Stimulated activated CD8-positive, alpha-beta memory T cell treated with anti-CD3 and anti-CD28 coated beads, Interleukin-7, amount 100 ng/mL, for 4 hours (primary cell): Measurements from ENCODE around the gene PANK4.

ENCODE experiments used
- DNase-seq, 2 donors: peaks; one replicate each; pipeline ENCODE4 v3.0.0-alpha.2; 2020; ENCODE audit warnings: low read depth in 2 of 2

PANK4 gene

DNA sequence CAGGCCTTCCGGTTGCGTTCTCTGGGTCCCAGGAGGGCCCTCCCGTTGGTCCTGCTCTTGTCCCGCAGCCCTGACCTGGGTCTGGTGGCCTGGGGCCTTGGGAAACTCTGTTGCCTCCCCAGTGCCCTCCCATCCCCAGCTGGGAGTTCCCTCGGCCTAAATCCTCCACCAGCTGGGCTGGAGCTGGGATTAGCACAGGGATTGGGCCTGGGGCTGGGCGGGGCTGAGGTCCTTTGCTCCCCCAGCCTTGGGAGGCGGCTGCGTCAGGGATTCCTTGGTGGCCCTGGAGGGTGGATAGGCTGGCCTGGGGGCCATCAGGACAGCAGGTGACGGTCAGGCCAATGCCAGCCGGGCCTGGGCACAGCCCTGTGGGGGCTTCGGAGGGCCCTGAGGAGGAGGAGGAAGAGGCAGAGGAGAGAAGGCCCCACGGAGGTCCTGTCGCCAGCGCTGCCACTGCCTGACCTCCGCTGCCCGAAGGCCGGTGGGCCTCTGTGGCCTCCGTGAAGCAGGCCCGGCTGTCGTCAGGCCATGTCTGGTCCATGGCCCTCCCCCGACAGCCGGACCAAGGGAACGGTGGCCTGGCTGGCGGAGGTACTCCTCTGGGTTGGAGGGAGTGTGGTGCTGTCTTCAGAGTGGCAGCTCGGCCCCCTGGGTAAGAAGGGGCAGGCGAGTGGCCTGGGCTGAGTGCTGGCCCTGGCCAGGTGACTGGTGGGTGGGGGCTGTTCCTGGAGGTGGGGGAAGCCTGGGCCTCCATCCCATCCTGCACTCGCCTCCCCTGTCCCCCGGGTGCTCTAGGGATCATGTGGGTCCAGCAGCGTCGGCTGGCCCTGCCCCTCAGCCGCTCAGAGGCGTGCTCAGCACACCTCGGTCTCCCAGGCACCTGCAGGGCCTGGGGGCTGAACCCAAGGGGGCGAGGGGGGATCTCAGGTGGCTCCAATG, 50.1 kb downstream of the PANK4 start, which contains the start of gene PLCH2:
TSS of gene PLCH2 (plus strand) at position 229 of the 939 bp plus-strand sequence. CDS start at position 529, 300 bp downstream.
- DNase-seq = no peak

DNA sequence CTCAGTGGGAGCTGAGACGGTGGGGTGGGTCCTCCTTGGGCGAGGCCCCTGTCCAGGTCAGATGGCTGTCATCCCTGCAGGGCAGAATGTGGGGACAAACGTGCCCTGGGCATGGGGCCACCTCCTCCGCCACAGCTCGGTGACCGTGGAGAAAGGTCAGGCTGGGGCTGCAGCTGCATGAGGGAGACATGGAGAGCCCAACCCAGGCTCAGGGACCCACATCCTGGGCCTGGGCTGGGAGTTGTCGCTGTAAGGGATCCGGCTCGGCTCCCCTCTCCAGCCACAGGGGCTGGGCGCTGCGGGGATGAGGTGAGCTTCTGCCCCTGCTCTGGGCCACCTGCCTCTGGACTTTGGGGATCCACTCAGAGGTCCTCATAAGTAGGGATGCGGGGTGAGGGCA, 50.8 kb downstream of the PANK4 start:
- no peak for DNase-seq

DNA sequence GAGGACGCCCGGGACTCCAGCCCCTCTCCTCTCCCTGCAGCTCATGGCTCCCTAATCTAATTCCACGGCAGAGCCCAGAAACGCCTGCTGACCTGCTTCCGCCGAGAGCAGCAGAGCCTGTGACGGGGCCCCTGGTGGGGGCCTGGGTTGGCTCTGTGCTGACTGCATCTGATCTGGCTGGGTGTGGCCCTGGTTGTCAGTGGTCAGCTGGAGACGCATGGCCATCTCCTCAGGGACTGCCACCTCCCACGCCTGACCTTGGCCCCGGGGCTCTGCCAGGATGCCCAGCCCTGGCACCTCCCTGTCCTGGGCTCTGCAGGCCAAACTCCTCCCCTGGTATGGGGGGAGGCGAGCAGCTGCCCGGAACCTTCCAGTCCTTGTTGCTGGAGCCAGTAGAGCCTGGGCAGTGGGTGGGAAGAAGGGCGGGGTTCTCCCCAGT, 51.4 kb downstream of the PANK4 start:
- DNase-seq = no peak

DNA sequence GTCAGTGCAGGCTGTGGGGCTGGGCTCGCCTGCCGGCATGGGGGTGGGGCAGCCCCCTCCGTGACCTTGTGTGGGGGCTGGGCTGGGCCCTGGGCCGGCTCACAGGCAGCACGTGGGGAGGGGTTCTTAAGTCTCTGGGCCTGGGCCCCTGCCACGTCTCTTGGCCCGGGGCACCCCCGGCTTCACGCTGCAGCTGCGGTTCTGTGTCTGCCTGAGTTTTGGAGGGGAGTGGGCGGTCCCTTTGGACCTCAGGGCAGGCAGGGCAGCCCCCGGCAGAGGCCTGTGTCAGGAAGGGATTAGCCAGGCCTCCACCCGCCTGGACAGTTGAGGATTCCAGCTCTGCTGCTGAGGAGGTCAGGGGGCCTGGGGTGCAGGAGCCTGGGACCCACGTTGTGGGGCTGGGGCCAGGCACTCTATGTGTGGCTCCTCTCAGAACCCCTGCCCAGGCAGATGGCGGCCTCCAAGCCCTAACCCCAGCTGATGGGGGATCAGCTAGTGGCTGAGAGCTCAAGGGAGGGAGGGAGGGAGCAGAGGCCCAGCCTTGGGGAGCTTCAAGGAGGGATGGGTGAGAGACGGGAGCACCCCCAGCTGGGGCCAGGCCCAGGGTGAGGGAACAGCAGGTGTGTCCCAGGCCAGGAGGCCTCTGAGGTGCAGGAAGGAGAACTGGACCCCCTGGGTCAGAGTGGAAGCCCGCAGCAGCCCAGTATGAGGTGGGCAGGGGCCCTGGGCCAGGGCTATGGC, 52.1 kb downstream of the PANK4 start:
- no peak for DNase-seq

DNA sequence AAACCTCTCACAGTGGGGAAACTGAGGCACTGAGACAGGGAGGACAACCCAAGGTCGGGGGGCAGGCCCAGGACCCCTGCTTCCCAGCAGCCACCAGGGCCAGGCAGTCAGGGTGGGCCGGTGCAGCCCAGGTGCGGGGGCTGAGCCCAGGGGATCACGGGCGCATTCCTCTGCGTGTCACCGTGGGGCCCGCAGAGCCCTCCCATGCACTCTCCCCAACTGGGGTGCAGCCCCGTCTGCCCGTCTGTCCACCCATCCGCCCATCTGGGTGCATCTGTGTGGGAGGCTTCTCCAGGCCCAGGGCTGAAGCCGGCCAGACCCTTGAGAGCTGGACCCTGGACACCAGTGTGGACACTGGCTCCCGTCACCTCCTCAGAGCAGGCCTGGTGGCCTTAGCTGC, 53.2 kb downstream of the PANK4 start:
- no peak for DNase-seq

DNA sequence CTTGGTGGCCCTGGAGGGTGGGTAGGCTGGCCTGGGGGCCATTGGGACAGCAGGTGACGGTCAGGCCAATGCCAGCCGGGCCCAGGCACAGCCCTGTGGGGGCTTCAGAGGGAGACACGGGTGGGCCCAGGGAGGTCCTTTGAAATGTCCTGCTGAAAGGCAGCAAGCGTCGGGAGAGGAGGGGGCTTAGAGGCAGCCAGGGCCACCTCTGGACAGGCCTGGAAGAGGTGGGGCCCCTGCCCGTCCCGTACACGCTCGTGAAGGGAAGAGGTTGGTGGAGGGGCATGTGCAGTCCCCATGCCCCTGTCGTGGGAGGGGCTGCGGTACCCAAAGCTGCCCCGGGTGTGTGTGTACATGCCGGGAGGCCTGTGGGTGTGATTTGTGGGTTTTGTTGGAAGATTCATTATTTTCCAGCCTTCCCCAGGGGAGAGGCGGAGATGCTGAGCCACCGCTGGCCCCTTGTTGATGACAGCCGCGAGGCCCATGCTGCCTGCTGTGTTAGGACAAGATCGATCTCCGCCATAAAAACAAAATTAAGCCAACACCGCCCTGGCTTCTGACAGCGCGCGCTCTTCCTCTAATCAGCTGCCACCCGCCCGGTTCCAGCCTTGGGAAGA, 53.7 kb downstream of the PANK4 start:
- no peak for DNase-seq

DNA sequence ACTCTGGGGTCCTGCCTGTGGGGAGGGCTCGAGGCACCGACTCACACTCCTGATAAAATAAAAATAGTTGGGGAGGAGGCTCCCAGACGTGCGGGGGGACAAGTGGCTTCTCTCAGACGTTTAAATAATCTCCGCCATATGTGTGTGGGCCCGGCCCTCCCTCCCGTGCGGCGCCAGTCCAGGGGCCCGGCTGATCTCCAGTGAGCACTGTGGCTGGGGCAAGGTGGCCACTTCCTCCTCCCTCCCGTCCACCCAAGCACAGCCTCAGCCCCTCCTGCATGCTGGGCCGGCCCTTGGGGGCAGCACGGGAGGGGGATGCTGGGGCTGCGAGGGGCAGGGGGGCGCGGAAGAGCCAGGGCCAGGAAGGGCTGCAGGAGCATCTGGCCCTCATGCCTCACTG, 54.3 kb downstream of the PANK4 start:
- DNase-seq = no peak

DNA sequence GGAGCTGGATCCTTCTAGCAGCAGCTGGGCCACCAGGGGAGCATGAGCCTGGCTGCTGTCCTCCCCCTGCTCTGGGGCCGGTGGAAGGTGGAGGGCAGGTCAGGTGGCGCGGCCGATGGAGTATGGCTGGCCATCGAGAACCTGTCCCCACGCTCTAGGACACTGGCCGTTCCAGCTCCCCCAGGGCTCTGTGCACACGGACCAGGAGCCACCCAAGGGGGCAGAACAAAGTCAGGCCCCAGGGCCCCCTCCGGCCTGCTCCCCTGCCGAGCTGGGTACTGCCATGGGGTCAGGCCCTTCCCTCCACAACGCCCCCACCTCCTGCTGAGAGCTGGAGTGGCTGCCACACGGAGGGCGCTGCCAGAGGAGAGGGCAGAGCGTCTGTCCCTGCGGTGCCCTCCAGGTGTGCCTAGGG, 54.8 kb downstream of the PANK4 start:
- DNase-seq = no peak

DNA sequence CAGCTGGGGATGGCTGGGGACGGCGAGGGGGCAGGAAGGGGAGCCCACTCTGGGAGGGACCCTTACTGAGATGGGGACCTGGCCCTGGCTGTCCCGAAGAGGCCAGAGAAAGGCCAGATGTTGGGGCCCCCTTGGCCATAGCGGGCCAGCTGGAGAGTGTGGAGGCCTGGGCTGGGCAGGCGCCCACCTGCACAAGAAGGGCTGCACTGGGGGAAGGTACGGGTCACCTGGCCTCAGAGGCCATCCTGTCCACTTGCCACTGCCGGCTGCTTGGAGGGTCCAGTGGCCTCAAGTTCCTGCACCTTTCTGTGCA, 55.3 kb downstream of the PANK4 start:
- no peak for DNase-seq

DNA sequence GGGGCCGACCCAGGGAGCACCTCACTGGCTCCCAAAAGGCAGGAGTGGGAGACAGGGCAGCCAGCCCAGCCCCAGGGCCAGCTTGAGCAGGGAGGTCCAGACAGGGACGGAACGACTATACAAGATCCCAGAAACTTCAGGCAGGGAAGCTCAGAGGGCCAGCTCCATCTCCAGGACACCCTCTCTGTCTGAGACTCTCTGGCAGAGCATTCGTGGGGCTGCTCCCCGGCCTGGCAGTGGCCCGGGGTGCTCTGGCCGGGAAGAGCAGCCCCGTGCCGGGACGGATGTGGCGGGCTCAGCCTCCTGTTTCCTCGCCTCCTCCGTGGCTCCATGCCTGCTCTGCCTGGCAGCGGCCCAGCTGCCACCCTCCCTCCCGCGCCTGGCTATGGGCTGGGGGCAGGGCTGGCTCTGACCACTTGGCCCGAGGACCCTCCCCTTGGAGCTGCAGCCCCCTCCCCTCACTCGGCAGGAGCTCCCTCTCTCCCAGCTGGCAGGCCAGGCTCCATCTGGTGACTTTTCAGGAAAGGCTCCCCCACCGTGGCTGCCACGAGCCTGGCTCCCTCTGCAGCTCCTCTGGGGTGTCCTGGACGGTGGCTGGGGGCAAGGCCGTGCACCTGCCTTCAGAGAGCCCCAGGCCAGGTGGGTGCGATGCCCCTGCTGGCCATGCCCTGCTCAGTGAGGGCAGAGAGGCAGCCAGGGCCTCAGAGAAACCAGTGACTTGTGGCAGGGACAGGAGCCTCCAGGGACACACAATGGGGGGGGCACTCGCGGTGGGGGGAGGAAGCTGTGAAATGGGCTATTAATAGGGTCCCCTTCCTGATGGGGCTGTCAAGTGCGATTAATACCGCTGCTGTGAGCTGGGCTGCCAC, 55.9 kb downstream of the PANK4 start:
- DNase-seq = no peak

DNA sequence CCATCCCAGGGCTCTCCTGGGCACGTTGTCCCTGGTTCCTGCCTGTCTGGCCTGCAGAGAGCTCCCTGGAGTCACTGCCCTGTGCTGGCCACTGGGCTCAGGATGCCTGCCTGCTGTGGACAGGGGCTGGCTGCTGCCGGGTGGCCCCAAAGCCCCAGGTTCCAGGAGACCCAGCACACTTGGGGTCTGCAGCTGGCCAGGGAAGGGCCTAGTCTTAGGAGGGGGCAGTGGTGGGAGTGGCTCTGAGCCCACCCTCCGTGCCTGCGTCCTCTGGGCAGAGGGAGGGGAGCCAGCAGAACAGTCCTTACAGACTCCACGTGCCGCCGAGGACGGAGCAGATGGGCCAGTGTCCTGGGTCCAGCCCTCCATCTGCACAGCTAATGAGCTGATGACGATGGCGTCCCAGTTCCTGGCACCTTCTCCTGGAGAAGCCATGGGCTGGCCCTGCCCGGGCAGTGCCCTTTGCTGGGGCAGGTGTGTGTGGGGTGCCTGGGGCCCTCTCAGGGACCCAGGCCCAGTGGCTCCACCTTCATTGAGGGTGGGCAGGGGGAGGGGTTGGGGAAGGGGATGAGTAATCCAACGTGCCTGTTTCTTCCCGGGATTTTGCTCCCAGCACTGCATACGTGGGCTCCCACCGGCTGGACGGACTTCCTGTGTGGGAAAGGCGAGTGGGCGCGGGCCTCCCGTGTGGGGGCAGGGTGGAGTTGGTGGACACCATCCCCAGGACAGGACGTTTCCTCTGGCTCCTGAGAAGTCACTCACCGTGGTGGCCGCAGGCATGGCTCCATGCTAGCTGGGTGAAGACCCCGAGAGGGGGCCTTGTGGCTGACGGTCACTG, 57.1 kb downstream of the PANK4 start:
- no peak for DNase-seq

DNA sequence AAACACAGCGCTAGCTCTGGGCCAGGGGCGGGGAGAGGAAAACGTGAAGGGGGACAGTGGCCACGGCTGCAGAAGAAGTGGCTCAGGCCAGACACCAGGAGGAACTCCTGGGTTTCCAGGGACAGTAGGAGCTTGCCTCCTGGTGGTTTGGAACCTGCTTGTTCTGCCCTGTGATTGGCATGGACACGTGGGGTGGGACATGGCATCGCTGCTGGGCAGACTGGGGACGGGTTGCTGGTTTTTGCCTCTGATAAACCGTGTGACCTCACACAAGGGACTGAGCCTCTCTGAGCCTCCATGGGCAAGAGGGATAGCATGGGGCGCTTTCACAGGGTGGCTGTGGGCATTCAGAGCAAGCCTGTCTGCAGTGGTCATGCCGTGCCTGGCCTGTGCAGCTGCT, 57.9 kb downstream of the PANK4 start:
- DNase-seq = no peak

DNA sequence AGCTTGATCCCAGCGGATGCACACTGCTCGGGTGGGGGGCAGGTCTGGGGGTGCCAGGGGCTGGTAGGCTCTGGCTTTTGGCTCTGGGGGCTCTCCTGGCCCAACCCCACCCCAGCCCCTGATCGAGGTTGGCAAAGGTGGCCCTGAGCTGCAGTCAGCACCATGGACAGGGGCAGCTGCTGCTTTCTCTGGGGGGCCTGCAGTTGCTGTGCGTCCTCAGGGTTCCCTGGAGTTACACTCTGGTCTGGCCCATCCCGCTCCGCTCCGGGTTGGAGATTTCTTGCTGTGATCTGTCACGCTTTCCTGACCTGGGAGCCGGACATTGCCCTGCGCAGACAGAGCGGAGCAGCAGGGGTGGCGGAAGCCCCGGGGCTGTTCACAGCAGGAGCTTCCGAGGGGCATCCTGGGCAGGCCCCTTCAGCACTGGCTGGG, 58.3 kb downstream of the PANK4 start:
- DNase-seq = no peak

DNA sequence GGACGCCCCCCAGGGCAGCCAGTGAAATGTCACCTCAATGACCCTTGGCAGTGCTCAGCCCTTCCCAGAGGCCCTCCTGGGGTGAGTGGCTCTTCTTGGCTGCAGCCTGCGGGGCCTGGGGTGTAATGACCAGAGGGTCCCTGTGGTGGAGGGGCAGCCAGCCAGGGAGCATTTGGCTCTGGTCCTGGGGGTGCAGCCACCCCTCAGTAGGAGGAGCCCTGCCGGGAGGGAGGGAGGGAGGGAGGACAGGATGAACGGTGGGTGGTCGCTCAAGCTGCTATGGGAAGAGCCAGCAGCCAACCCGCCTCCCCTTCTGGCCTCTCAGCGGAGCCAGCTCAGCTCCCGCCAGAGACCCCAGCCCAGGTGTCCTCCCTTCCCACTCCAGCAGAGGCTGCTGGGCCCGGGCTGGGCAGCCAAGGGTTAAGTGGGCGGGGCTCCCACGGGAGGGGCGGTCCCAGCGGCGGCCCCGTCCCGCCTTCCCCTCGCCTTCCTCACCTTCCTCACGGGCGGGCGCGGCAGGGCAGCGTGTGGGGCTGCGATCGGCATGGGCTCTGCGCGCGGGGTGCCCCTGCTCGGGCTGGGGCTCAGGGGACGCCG, 59.3 kb downstream of the PANK4 start:
- DNase-seq = no peak

DNA sequence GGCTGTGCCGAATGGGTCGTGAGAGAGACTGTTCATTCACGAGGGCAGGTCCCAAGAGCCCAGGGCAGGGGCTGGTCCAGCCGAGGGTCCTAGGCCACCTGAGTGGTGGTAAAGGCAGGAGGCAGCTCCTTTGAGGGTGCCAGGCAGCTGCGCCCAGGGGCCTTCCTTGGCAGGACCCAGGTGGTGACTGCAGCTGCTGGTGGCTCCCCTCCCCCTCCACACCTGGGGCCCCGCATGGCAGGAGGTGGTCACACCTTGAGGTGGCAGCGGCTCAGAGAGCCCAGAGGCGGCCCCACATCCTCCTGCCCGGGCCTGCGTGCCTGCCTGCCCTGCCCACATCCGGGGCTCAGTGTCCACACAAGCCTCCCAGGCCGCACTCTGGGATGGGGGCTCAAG, 60.1 kb downstream of the PANK4 start:
- DNase-seq = no peak

DNA sequence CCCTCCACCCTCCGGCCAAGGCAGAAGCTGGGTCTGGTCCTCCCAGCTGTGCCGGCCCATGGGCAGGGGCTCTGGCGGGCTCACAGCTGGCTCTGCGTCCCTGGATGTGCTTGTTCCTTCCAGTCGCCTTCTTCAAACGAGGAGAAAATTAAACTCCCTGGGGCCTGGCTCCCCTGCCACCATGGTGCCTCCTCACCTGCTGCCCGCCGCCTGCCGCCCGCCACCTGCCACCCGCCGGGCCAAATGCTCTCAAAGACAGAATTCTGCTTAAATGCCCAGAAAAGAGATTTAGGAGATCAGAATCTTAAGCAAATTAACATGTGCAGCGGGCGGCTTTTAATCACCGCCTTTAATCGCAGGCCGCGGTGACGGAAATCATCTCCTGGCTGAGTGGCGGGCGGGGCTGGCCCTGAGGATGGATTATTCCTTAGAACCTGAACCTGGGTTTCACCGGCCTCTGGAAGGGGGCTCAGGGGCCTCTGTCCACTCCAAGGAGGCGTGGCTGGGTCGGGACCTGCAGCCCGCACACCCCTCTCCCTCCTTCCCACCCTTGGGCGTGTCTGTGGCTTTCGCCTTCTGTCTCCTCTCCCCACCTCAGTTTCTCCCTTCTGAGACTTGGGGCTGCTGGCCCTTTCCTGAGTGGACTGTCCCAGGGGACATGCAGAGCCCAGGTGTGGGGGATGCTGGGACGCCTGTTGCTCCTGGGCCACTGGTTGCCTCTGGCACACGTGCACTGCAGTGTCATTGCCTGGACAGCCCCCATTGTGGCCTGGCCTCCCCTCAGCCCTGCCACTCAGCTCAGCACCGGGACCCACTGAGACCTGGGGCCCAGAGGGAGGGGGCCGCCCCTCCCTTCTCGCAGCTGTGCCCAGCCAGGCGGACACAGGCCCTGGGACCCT, 60.8 kb downstream of the PANK4 start:
- DNase-seq = no peak

DNA sequence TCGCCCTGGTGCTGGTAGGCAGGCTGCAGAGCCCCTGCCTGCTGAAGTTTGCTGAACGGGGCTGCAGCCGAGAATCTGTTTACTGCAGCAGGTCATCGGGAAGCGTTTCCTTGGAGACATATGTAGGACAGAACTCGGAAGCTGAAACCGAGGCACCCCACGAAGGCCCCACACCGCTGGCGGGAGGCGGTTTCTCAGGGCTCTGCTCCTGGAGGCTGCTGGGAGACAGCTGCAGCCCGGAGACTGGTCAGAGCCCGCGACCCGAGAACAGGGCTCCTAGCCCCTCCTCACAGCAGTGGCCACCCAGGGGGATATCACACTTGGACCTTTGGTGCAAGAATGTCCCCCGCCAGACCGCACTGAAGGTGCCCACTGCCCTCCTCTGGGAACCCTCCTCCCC, 63.0 kb downstream of the PANK4 start:
- no peak for DNase-seq

DNA sequence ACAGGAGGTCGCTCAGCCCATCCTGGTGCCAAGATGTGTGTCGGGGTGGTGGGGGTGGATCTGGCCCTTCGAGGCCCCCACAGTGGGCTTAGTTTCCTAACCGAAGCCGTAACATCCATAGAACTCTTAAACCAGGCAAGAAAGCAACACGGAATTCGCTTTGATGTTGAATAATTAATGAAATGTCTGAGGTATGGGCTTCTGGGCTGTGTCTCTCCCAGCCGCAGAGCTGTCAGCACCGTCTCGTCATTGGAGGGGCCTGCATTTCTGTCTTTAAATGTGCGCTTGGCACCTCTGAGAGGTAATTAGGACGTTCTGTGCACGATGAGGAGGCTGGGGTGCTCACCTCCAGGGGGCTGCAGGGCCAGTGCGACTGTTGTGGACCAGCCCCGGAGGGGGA, 63.6 kb downstream of the PANK4 start:
- DNase-seq = no peak
